K562 (cell line): ENCODE measurements around the gene PCNX3. TPM values are rescaled to one million over a fixed set of nuclear protein-coding genes. Genes with fewer than 3 reads are reported as not detected.

ENCODE experiments used
- ATAC-seq: fragments of 200-7000 bp; cut with Tn5 transposase; 3 replicates; pipeline ENCODE4 v1.9.1; 2020; ENCODE audit warnings: moderate library complexity
- BruUV-seq: library from RNA; stranded (reverse); fragments of 400-500 nt; replicated peaks from 2 replicates; lab custom pipeline; 2021; lab: Mats Ljungman, UMichigan
- CTCF ChIA-PET: fragments of 300-600 bp; formaldehyde crosslinking; extraction: SDS; loops from one replicate; lab custom pipeline; 2021; ENCODE audit warnings: low intra/inter-chr PET ratio; lab: Yijun Ruan, JAX
- POLR2A ChIA-PET: fragments of 300-600, 350-650 bp; sonication (Branson Sonifier 250); formaldehyde crosslinking; extraction: SDS; loops from one replicate; lab custom pipeline; 2021; ENCODE audit warnings: antibody characterized with exemption, inconsistent platforms; lab: Yijun Ruan, JAX
- DNase-seq, 4 experiments: peaks; one replicate each; pipeline versions ENCODE4 v3.0.0 to v3.0.0-alpha.2; 2011 to 2018; ENCODE audit warnings: low spot score in 3 of 4, mixed read lengths in 3 of 4; ENCODE audit errors: extremely low read depth in 1 of 4
- FAIRE-seq: peaks from 2 replicates; lab custom pipeline; 2011; peaks lifted over from hg19 to GRCh38; lab: Jason Lieb, UNC
- H2AFZ ChIP-seq: 2 replicates; pipeline ENCODE4 v1.6.0; 2011; ENCODE audit warnings: low read depth, low read length, control low read depth, inconsistent platforms
- H3K27ac ChIP-seq: fragments of 200-600 bp; 3 replicates; pipeline ENCODE4 v1.8.0; 2011; ENCODE audit warnings: low read depth, mild to moderate bottlenecking, control low read depth, inconsistent platforms, low read length, moderate library complexity, mixed read lengths; ENCODE audit errors: extremely low read depth
- H3K27me3 ChIP-seq, 2 experiments: fragments of 300-600 bp in 1 of 2; 2 replicates in 1 of 2; 3 replicates in 1 of 2; pipeline versions ENCODE4 v1.6.0 to v1.8.0; 2011; ENCODE audit warnings: inconsistent platforms in 2 of 2, low read length in 2 of 2, mild to moderate bottlenecking in 1 of 2, mixed read lengths in 1 of 2, moderate library complexity in 1 of 2; ENCODE audit not compliant: control insufficient read depth in 2 of 2, insufficient read depth in 2 of 2
- H3K36me3 ChIP-seq: fragments of 300-600 bp; 3 replicates; pipeline ENCODE4 v1.8.0; 2011; ENCODE audit warnings: mild to moderate bottlenecking, low read length, inconsistent platforms; ENCODE audit not compliant: control insufficient read depth, insufficient read depth
- H3K4me1 ChIP-seq, 2 experiments: fragments of 200-600 bp in 1 of 2; replicated peaks in 1 of 2; 2 replicates in 1 of 2; 3 replicates in 1 of 2; pipeline versions ENCODE4 v1.5.1 to v1.8.0; 2011; ENCODE audit warnings: inconsistent platforms in 2 of 2, low read length in 2 of 2, mild to moderate bottlenecking in 1 of 2, mixed read lengths in 1 of 2, moderate library complexity in 1 of 2; ENCODE audit not compliant: control insufficient read depth in 2 of 2, insufficient read depth in 2 of 2
- H3K4me2 ChIP-seq: 2 replicates; pipeline ENCODE4 v1.6.1; 2011; ENCODE audit warnings: low read length, control low read depth, inconsistent platforms, mixed read lengths; ENCODE audit not compliant: insufficient read depth
- H3K4me3 ChIP-seq: fragments of 200-600 bp; sonication (generic), shearing (Covaris generic); 2 replicates; pipeline ENCODE4 v1.5.1; 2016; ENCODE audit warnings: control low read depth, inconsistent platforms
- H3K79me2 ChIP-seq: fragments of 200-600 bp; 3 replicates; pipeline ENCODE4 v1.8.0; 2011; ENCODE audit warnings: low read length, inconsistent platforms; ENCODE audit not compliant: control insufficient read depth, insufficient read depth
- H3K9ac ChIP-seq, 2 experiments: 2 replicates each; pipeline versions ENCODE4 v1.6.0 to v1.6.1; 2011; ENCODE audit warnings: low read depth in 2 of 2, low read length in 2 of 2, control low read depth in 1 of 2, inconsistent platforms in 1 of 2, mild to moderate bottlenecking in 1 of 2, mixed read lengths in 1 of 2; ENCODE audit not compliant: insufficient read depth in 1 of 2
- H3K9me1 ChIP-seq: one replicate; pipeline ENCODE4 v1.6.0; 2011; ENCODE audit warnings: inconsistent platforms, mild to moderate bottlenecking, low read length, moderate library complexity; ENCODE audit not compliant: control insufficient read depth, insufficient read depth
- H3K9me3 ChIP-seq: replicated peaks from 2 replicates; pipeline ENCODE4 v1.5.1; 2011; ENCODE audit warnings: low read depth, low read length, inconsistent platforms; ENCODE audit not compliant: control insufficient read depth, insufficient read depth
- H4K20me1 ChIP-seq: replicated peaks from 2 replicates; pipeline ENCODE4 v1.6.1; 2011; ENCODE audit warnings: low read length, inconsistent platforms, mixed read lengths; ENCODE audit not compliant: control insufficient read depth, insufficient read depth
- EGR1 ChIP-seq: fragments of 450-650 bp; conservative IDR thresholded peaks from 2 replicates; pipeline ENCODE4 v1.6.1; 2017; ENCODE audit warnings: mild to moderate bottlenecking
- POLR2G ChIP-seq: fragments of 200-400 bp; formaldehyde crosslinking; IDR thresholded peaks from 2 replicates; pipeline ENCODE4 v1.6.1; 2017; ENCODE audit warnings: low read depth, mild to moderate bottlenecking, antibody characterized with exemption, low read length, moderate library complexity
- RFX1 ChIP-seq: fragments of 450-650 bp; IDR thresholded peaks from 2 replicates; pipeline ENCODE4 v1.6.1; 2016; ENCODE audit warnings: mild to moderate bottlenecking, moderate library complexity
- SMAD1 ChIP-seq: fragments of 150-350 bp; IDR thresholded peaks from 2 replicates; pipeline ENCODE4 v1.6.1; 2014; ENCODE audit warnings: low read length, low read depth; ENCODE audit not compliant: partially characterized antibody
- ZBTB33 ChIP-seq: sonication (generic); formaldehyde crosslinking; IDR thresholded peaks from 2 replicates; pipeline ENCODE4 v1.8.1; 2023; ENCODE audit warnings: mild to moderate bottlenecking, missing genetic modification reagents
- WGBS: fragments of 100-300 bp; shearing (Covaris generic); methylation state at CpG from one replicate; pipeline ENCODE4 v1.1.6; 2016; ENCODE audit warnings: low coverage, mixed read lengths; ENCODE audit not compliant: insufficient coverage; ENCODE audit errors: missing lambda C conversion rate; 5-methylcytosine and 5-hydroxymethylcytosine counted together
- in situ Hi-C: fragments of 300-500 bp; cut with MboI; formaldehyde crosslinking; loops from 4 replicates; pipeline ENCODE4 v1.15.0; 2018; ENCODE audit warnings: inconsistent platforms, mixed read lengths
- intact Hi-C: fragments of 100-400 bp; cut with micrococcal nuclease; formaldehyde crosslinking; loops from 2 replicates; pipeline ENCODE4 v1.14.2; 2022
- polyA plus RNA-seq, 8 experiments: library from polyadenylated mRNA; depleted of rRNA in 4 of 8; stranded (reverse) in 5 of 8; unstranded in 3 of 8; fragments of >200 nt; fragmentation: Nextera tagmentation in 2 of 8; fragmentation: Illumina TruSeq in 1 of 8; extraction: Ambion mirVana in 2 of 8; extraction: Trizol in 1 of 8; gene quantifications; 2 replicates each; pipeline versions ENCODE4 v1.2.1 to v1.2.3, GENCODE V29; 2011 to 2014; ENCODE audit warnings: inconsistent platforms in 1 of 8, missing spikeins in 1 of 8
- total RNA-seq, 7 experiments: library from RNA; depleted of rRNA in 6 of 7; stranded (reverse); fragments of >200 nt in 6 of 7; fragmentation: Illumina TruSeq in 2 of 7; extraction: Trizol in 2 of 7; gene quantifications; 2 replicates each; pipeline versions ENCODE4 v1.2.1 to v1.2.3, GENCODE V29; 2011 to 2021; ENCODE audit warnings: low replicate concordance in 1 of 7

The PCNX3 gene
- total and polyA plus RNA-seq, 9 of the 15 experiments (the other 6 are each of a cell fraction or from before 2014, with no cell fraction given) = 0.11 to 47.8 (median 12.8) TPM

- 98% methylated on average over 15 of the region's 46 CpGs for WGBS
- ChIA-PET POLR2A (interaction anchor here (0.7 to 2.8 kb wide), 5 partner anchors 9 to 289 kb away, joined by 3 to 11 read pairs (median 5); partner anchors contain the start of genes EHBP1L1, FAM89B and ZNRD2), CTCF (no interaction called here)
- Histone ChIP-seq H3K36me3 (peaks cover 70% of the 10 kb centered on the region; the same call in 2 of the 3 replicates), H3K4me3 (no peak overlapping the region), H3K4me2 (no peak overlapping the region), H2AFZ (no peak overlapping the region), H4K20me1 (0 out of 2 replicates have a peak, but pooled peaks cover 4% of the 10 kb centered on the region), H3K9me3 (no peaks in the 10 kb centered on the region), H3K27me3 (no peaks in the 10 kb centered on the region), H3K27ac (no peak overlapping the region), H3K9me1 (peaks cover 4% of the 10 kb centered on the region), H3K9ac (no peak overlapping the region), H3K4me1 (peaks cover 16 to 70% of the 10 kb centered on the region in 2 experiments), H3K79me2 (peaks cover 3% of the 10 kb centered on the region; the same call in 1 of the 3 replicates)
- intact Hi-C loops (loop anchor here (5.0 kb wide), 1 partner anchor 42 kb away; no protein-coding TSS in a partner anchor), in situ Hi-C loops (no loop called here)
- peak in 1 of 4 experiments; percentile 45 for DNase-seq
- peak; percentile 82 for TF ChIP-seq RFX1
- TF ChIP-seq SMAD1 = no peak
- TF ChIP-seq ZBTB33 = peak; percentile 96
- 0 out of 2 replicates have a peak, but pooled peaks have one; percentile 10 for TF ChIP-seq EGR1
- TF ChIP-seq POLR2G = peak; percentile 48; the same call in 1 of the 2 replicates
- no peak for ATAC-seq
- no TSS peak for BruUV-seq
- peak; percentile 52 for FAIRE-seq
These were observed 30.8 kb upstream of the PCNX3 start for GRCh38 chr11:65584723-65585171.
